Hepatocyte (in vitro differentiated cells): Measurements from ENCODE around the gene CRK.

ENCODE experiments used
- EZH2phosphoT487 ChIP-seq: fragments of 200-600 bp; sonication (generic); IDR thresholded peaks from one replicate; pipeline ENCODE4 v1.6.1; 2018; ENCODE audit warnings: antibody characterized with exemption, mild to moderate bottlenecking, low read depth, moderate library complexity; ENCODE audit not compliant: unreplicated experiment, severe bottlenecking
- TF ChIP-seq, protein P1 (sequence below): fragments of 200-600 bp; sonication (generic); IDR thresholded peaks from 2 replicates; pipeline ENCODE4 v1.5.1; 2016; ENCODE audit warnings: antibody characterized with exemption, mild to moderate bottlenecking; ENCODE audit not compliant: poor library complexity

GRCh38 chr17:1421470-1421869 lies 34.6 kb downstream of the CRK start:
- TF ChIP-seq, protein P1, sequence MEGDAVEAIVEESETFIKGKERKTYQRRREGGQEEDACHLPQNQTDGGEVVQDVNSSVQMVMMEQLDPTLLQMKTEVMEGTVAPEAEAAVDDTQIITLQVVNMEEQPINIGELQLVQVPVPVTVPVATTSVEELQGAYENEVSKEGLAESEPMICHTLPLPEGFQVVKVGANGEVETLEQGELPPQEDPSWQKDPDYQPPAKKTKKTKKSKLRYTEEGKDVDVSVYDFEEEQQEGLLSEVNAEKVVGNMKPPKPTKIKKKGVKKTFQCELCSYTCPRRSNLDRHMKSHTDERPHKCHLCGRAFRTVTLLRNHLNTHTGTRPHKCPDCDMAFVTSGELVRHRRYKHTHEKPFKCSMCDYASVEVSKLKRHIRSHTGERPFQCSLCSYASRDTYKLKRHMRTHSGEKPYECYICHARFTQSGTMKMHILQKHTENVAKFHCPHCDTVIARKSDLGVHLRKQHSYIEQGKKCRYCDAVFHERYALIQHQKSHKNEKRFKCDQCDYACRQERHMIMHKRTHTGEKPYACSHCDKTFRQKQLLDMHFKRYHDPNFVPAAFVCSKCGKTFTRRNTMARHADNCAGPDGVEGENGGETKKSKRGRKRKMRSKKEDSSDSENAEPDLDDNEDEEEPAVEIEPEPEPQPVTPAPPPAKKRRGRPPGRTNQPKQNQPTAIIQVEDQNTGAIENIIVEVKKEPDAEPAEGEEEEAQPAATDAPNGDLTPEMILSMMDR: no peak
- TF ChIP-seq EZH2phosphoT487: no peak
